ENCODE data around the gene UCKL1.

DNA sequence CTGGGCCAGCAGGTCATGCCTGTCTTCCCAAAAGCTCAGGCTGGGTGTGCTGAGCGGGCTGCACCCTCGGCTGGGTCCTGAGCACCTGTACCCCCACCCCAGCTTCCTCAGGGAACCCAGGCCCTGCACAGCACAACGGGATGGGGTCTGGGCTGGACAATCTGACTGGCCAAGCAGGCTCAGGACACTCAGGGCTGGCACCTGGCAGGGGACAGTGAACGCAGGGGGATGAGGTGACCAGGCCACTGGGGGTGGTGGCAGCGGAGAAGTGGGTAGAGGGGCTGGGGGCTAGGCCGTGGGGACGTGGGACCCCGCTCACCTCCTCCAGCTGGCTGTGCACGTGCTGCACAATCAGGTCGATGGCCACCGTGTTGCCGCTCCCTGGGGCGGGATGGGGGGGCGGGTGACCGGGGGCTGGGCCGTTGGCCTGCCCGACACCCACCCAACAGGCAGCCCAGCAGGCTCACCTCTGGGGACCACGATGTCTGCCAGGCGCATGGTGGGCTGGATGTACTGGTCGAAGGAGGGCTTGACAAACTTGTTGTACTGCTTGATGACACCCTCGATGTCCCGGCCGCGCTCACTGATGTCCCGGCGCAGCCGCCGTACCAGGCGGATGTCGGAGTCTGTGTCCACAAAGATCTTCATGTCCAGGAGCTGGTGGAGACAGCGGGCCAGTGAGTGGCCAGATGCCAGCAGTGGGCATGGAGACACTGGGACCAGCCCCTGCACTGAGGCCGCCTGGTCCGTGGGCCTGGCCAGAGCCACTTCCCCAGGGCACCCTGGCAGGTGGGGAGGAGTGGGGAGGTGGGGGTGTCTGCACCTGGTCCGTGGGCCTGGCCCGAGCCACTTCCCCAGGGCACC, 11.9 kb downstream of the UCKL1 start:
- TF ChIP-seq, protein P1, sequence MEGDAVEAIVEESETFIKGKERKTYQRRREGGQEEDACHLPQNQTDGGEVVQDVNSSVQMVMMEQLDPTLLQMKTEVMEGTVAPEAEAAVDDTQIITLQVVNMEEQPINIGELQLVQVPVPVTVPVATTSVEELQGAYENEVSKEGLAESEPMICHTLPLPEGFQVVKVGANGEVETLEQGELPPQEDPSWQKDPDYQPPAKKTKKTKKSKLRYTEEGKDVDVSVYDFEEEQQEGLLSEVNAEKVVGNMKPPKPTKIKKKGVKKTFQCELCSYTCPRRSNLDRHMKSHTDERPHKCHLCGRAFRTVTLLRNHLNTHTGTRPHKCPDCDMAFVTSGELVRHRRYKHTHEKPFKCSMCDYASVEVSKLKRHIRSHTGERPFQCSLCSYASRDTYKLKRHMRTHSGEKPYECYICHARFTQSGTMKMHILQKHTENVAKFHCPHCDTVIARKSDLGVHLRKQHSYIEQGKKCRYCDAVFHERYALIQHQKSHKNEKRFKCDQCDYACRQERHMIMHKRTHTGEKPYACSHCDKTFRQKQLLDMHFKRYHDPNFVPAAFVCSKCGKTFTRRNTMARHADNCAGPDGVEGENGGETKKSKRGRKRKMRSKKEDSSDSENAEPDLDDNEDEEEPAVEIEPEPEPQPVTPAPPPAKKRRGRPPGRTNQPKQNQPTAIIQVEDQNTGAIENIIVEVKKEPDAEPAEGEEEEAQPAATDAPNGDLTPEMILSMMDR (IDR thresholded peaks at IDR 0.05) = no peak
- TF ChIP-seq POLR2A (IDR thresholded peaks at IDR 0.05) = no peak
